HL-60 (cell line): Measurements from ENCODE around the gene GUCD1.

ENCODE experiments used
- DNase-seq, 2 experiments: peaks; one replicate each; pipeline ENCODE4 v3.0.0-alpha.2; 2010 to 2020; ENCODE audit warnings: low read depth in 1 of 2, low spot score in 1 of 2
- H3K27ac ChIP-seq: fragments of 250-450 bp; sonication (Bioruptor Pico); replicated peaks from 2 replicates; pipeline ENCODE4 v1.5.1; 2020; ENCODE audit warnings: mild to moderate bottlenecking, moderate library complexity
- H3K27me3 ChIP-seq: fragments of 250-450 bp; sonication (Bioruptor Pico); 2 replicates; pipeline ENCODE4 v1.5.1; 2021; ENCODE audit warnings: mild to moderate bottlenecking, moderate library complexity; ENCODE audit not compliant: insufficient read depth, poor library complexity, severe bottlenecking
- H3K4me3 ChIP-seq: replicated peaks from 2 replicates; pipeline ENCODE4 v1.5.1; 2011; ENCODE audit warnings: mild to moderate bottlenecking, control low read depth, low read length; ENCODE audit not compliant: insufficient read depth
- CTCF ChIP-seq: IDR thresholded peaks from one replicate; pipeline ENCODE4 v1.5.1; 2011; ENCODE audit warnings: low read length, control low read depth, inconsistent platforms; ENCODE audit not compliant: insufficient read depth
- GABPA ChIP-seq: IDR thresholded peaks from 2 replicates; pipeline ENCODE4 v1.6.1; 2012; ENCODE audit warnings: low read depth
- POLR2AphosphoS5 ChIP-seq: IDR thresholded peaks from 2 replicates; pipeline ENCODE4 v1.6.1; 2012; ENCODE audit warnings: low read depth
- REST ChIP-seq: IDR thresholded peaks from 2 replicates; pipeline ENCODE4 v1.6.1; 2012; ENCODE audit warnings: low read depth; ENCODE audit not compliant: insufficient replicate concordance
- SPI1 ChIP-seq: IDR thresholded peaks from 2 replicates; pipeline ENCODE4 v1.6.1; 2012; ENCODE audit warnings: low read depth, mild to moderate bottlenecking, borderline replicate concordance

Gene GUCD1

GRCh38 chr22:24587251-24587650 is 32.3 kb upstream of the GUCD1 start:
- TF ChIP-seq SPI1 (no peak), CTCF (no peak), POLR2AphosphoS5 (no peak)
- Histone ChIP-seq H3K4me3 (no peak overlapping the region), H3K27ac (no peak overlapping the region), H3K27me3 (no peaks in the 10 kb centered on the region)
- no peak for DNase-seq

- DNase-seq, result no peak
- H3K27ac ChIP-seq, result no peak overlapping the region
- H3K4me3 ChIP-seq, result no peak overlapping the region
- no peaks in the 10 kb centered on the region for H3K27me3 ChIP-seq
- TF ChIP-seq GABPA, result no peak
- no peak for TF ChIP-seq POLR2AphosphoS5
- no peak for TF ChIP-seq SPI1
- no peak for TF ChIP-seq REST
- TF ChIP-seq CTCF, result no peak
Observed at GRCh38 chr22:24585927-24586546, 31.1 kb upstream of the GUCD1 start.

GRCh38 chr22:24585461-24585860 is 30.5 kb upstream of the GUCD1 start:
- TF ChIP-seq GABPA, result no peak
- TF ChIP-seq REST, result no peak
- no peak for TF ChIP-seq CTCF
- no peak for TF ChIP-seq POLR2AphosphoS5
- no peak for TF ChIP-seq SPI1
- Histone ChIP-seq H3K27ac (no peak overlapping the region), H3K27me3 (no peaks in the 10 kb centered on the region), H3K4me3 (no peak overlapping the region)
- no peak for DNase-seq

GRCh38 chr22:24584871-24585411 is 30.0 kb upstream of the GUCD1 start:
- no peaks in the 10 kb centered on the region for H3K27me3 ChIP-seq
- TF ChIP-seq REST, result no peak
- TF ChIP-seq SPI1, result no peak
- TF ChIP-seq GABPA, result no peak
- H3K4me3 ChIP-seq, result no peak overlapping the region
- H3K27ac ChIP-seq, result no peak overlapping the region
- DNase-seq, result no peak
